Mesenchymal stem cell (in vitro differentiated cells and primary cell): ENCODE results near the gene CD55.

Experiments used
- DNase-seq: peaks from one replicate; pipeline ENCODE4 v3.0.0-alpha.2; 2013
- H2AFZ ChIP-seq: one replicate; pipeline ENCODE4 v1.6.1; 2013; ENCODE audit warnings: low read depth, mild to moderate bottlenecking, control low read depth, inconsistent platforms, low read length, moderate library complexity
- H2AK5ac ChIP-seq: 2 replicates; pipeline ENCODE4 v1.6.1; 2013; ENCODE audit warnings: low read length, moderate library complexity, mild to moderate bottlenecking, inconsistent platforms; ENCODE audit not compliant: severe bottlenecking
- H2BK120ac ChIP-seq: one replicate; pipeline ENCODE4 v1.6.1; 2013; ENCODE audit warnings: low read depth, mild to moderate bottlenecking, inconsistent platforms, low read length, moderate library complexity
- H2BK12ac ChIP-seq, 2 experiments: one replicate each; pipeline ENCODE4 v1.6.1; 2013; ENCODE audit warnings: inconsistent platforms in 2 of 2, low read length in 2 of 2, mild to moderate bottlenecking in 2 of 2, moderate library complexity in 2 of 2, control low read depth in 1 of 2
- H2BK15ac ChIP-seq: one replicate; pipeline ENCODE4 v1.6.1; 2013; ENCODE audit warnings: mild to moderate bottlenecking, low read depth, inconsistent platforms; ENCODE audit not compliant: poor library complexity, severe bottlenecking
- H2BK5ac ChIP-seq: 2 replicates; pipeline ENCODE4 v1.6.1; 2013; ENCODE audit warnings: low read depth, mild to moderate bottlenecking, low read length, control low read depth, inconsistent platforms; ENCODE audit not compliant: poor library complexity, severe bottlenecking
- H3K14ac ChIP-seq, 2 experiments: one replicate each; pipeline ENCODE4 v1.6.1; 2013; ENCODE audit warnings: inconsistent platforms in 2 of 2, low read length in 2 of 2, control low read depth in 1 of 2, mild to moderate bottlenecking in 1 of 2, moderate library complexity in 1 of 2
- H3K18ac ChIP-seq, 2 experiments: one replicate each; pipeline ENCODE4 v1.6.1; 2013; ENCODE audit warnings: inconsistent platforms in 2 of 2, low read length in 2 of 2, control low read depth in 1 of 2, low read depth in 1 of 2, mild to moderate bottlenecking in 1 of 2
- H3K23ac ChIP-seq, 2 experiments: one replicate each; pipeline ENCODE4 v1.6.1; 2013; ENCODE audit warnings: inconsistent platforms in 2 of 2, low read length in 2 of 2, mild to moderate bottlenecking in 2 of 2, moderate library complexity in 2 of 2, control low read depth in 1 of 2
- H3K27ac ChIP-seq: 2 replicates; pipeline ENCODE4 v1.5.1; 2013; ENCODE audit warnings: mild to moderate bottlenecking, moderate library complexity, low read length, control low read depth, inconsistent platforms; ENCODE audit not compliant: poor library complexity, severe bottlenecking
- H3K27me3 ChIP-seq, 2 experiments: 2 replicates each; pipeline versions ENCODE4 v1.6.1 to v1.7.0; 2013; ENCODE audit warnings: low read length in 2 of 2, mild to moderate bottlenecking in 2 of 2, moderate library complexity in 2 of 2, control low read depth in 1 of 2, inconsistent platforms in 1 of 2; ENCODE audit not compliant: control insufficient read depth in 1 of 2, insufficient read depth in 1 of 2
- H3K36me3 ChIP-seq, 2 experiments: 2 replicates each; pipeline versions ENCODE4 v1.6.1 to v1.7.0; 2013; ENCODE audit warnings: low read length in 2 of 2, control low read depth in 1 of 2, inconsistent platforms in 1 of 2, low read depth in 1 of 2, mild to moderate bottlenecking in 1 of 2; ENCODE audit not compliant: insufficient read depth in 2 of 2, control insufficient read depth in 1 of 2
- H3K4ac ChIP-seq, 2 experiments: one replicate each; pipeline ENCODE4 v1.6.1; 2013; ENCODE audit warnings: inconsistent platforms in 2 of 2, low read length in 2 of 2, mild to moderate bottlenecking in 2 of 2, moderate library complexity in 2 of 2, control low read depth in 1 of 2, low read depth in 1 of 2
- H3K4me1 ChIP-seq: 2 replicates; pipeline ENCODE4 v1.6.1; 2013; ENCODE audit warnings: low read depth, low read length, control low read depth; ENCODE audit not compliant: control insufficient read depth, insufficient read depth
- H3K4me2 ChIP-seq: 2 replicates; pipeline ENCODE4 v1.6.1; 2013; ENCODE audit warnings: low read length, mild to moderate bottlenecking, inconsistent platforms; ENCODE audit not compliant: poor library complexity, severe bottlenecking
- H3K4me3 ChIP-seq, 2 experiments: 2 replicates each; pipeline versions ENCODE4 v1.5.1 to v1.7.0; 2013; ENCODE audit warnings: low read length in 2 of 2, mild to moderate bottlenecking in 2 of 2, control low read depth in 1 of 2, low read depth in 1 of 2; ENCODE audit not compliant: insufficient read depth in 1 of 2
- H3K79me1 ChIP-seq: replicated peaks from 2 replicates; pipeline ENCODE4 v1.6.1; 2013; ENCODE audit warnings: mild to moderate bottlenecking, control low read depth, low read length, inconsistent platforms; ENCODE audit not compliant: poor library complexity, severe bottlenecking
- H3K9ac ChIP-seq: 2 replicates; pipeline ENCODE4 v1.7.0; 2013; ENCODE audit warnings: mild to moderate bottlenecking, low read length, moderate library complexity
- H3K9me3 ChIP-seq: 2 replicates; pipeline ENCODE4 v1.7.0; 2013; ENCODE audit warnings: mild to moderate bottlenecking, low read length; ENCODE audit not compliant: control insufficient read depth
- H4K8ac ChIP-seq: one replicate; pipeline ENCODE4 v1.6.1; 2013; ENCODE audit warnings: inconsistent platforms, mild to moderate bottlenecking, low read length, moderate library complexity
- H4K91ac ChIP-seq: one replicate; pipeline ENCODE4 v1.6.1; 2013; ENCODE audit warnings: mild to moderate bottlenecking, low read length, inconsistent platforms
- WGBS: methylation state at CpG from one replicate; pipeline ENCODE4 v1.1.7; 2013; ENCODE audit warnings: mixed read lengths; 5-methylcytosine and 5-hydroxymethylcytosine counted together

CD55 gene

DNA sequence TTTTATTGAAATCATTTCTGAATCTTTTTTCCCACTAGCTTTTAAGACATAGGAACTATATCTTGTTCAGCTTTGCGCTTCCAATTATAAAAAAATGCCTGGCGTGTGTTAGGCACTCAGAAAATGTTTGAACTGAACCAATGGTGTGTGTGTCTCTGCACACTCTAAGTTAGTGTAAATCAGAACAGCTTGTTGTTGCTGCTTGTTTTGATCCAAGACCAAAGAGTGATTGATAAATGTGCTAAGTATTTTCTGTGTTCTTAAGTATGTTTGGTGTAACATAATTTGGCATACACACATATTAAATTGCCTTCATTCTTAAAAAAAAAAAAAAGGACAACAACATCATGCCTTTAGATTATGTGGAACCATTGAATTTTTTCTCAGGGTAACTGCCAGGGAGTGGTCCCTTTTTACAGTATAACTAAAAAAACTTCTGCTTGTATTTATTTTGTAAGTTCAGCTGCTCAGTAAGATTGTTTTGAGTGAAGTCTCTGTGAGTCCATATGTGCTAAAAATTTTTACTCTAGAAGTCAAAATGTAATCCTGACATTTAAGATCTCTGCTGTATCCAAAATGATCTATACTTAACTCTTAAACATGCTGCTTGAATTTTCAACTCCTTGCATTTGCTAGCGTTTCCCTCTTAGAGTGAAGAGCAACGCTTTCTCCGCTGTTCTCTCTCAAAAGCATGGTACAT is 8.7 kb downstream of the CD55 start:
- H3K79me1 ChIP-seq: no peaks in the 10 kb centered on the region
- H2BK120ac ChIP-seq: no peak overlapping the region
- H3K27ac ChIP-seq: no peak overlapping the region
- no peak overlapping the region for H2AK5ac ChIP-seq
- no peak overlapping the region for H3K14ac ChIP-seq
- no peak overlapping the region for H3K18ac ChIP-seq
- no peak overlapping the region for H3K9ac ChIP-seq
- 94% methylated on average over 5 of the region's 5 CpGs for WGBS
- H3K4ac ChIP-seq: no peak overlapping the region
- no peaks in the 10 kb centered on the region for H3K27me3 ChIP-seq
- H3K4me2 ChIP-seq: no peak overlapping the region
- no peak overlapping the region for H3K4me3 ChIP-seq
- H2BK15ac ChIP-seq: no peak overlapping the region
- no peak for DNase-seq
- H3K36me3 ChIP-seq: peaks cover 7 to 98% of the 10 kb centered on the region in 2 experiments
- H2AFZ ChIP-seq: no peak overlapping the region
- no peak overlapping the region for H2BK5ac ChIP-seq
- H4K8ac ChIP-seq: no peak overlapping the region
- no peak overlapping the region for H3K23ac ChIP-seq
- peaks cover 8% of the 10 kb centered on the region for H3K9me3 ChIP-seq
- H4K91ac ChIP-seq: no peak overlapping the region
- H2BK12ac ChIP-seq: no peak overlapping the region
- no peaks in the 10 kb centered on the region for H3K4me1 ChIP-seq

GRCh38 chr1:207331354-207332313 is 10.2 kb downstream of the CD55 start:
- WGBS: no CpG with 5 or more reads among the region's 4 CpGs
- Histone ChIP-seq H2BK12ac (no peak overlapping the region), H4K91ac (no peak overlapping the region), H3K9me3 (peaks cover 8% of the 10 kb centered on the region), H3K4me1 (no peaks in the 10 kb centered on the region), H3K4me2 (no peak overlapping the region), H3K9ac (no peak overlapping the region), H3K36me3 (peaks cover 7 to 95% of the 10 kb centered on the region in 2 experiments), H3K14ac (no peak overlapping the region), H2BK5ac (no peak overlapping the region), H3K27me3 (no peaks in the 10 kb centered on the region), H3K27ac (no peak overlapping the region), H2BK120ac (no peak overlapping the region), H3K4ac (no peak overlapping the region), H4K8ac (no peak overlapping the region), H2BK15ac (no peak overlapping the region), H3K79me1 (no peaks in the 10 kb centered on the region), H2AFZ (no peak overlapping the region), H3K4me3 (no peak overlapping the region), H3K18ac (no peak overlapping the region), H3K23ac (no peak overlapping the region), H2AK5ac (no peak overlapping the region)
- DNase-seq: no peak

DNA sequence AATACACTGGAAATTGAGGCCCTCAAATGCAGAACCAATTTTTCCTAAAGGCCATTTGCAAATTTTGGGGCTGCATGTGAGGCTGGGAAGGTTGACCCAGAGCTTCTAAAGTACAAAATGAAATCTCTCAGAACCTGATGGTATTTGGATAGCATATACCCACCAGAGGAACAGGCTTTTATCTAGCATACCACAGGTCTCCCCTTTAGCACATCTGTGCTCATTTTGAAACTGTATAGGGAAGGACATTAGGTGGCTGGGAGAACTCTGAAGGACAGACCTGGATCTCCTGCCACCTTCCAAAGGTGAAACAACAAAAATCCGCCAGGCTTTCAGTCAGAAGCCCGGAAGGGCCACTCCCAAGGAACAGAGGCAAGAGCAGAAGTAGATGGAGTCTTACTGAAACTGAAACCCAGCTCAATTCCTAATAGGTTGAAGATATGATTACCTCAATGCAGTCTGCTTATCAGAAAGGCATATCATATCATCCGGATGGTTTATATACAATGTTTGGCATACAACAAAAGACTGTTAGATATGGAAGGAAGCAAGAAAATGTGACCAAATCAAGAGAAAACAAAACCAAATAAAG is 11.6 kb downstream of the CD55 start:
- no peak overlapping the region for H3K27ac ChIP-seq
- no peak overlapping the region for H4K91ac ChIP-seq
- peaks cover 8% of the 10 kb centered on the region for H3K9me3 ChIP-seq
- H3K4me3 ChIP-seq: no peak overlapping the region
- no peak overlapping the region for H2AK5ac ChIP-seq
- no peak overlapping the region for H3K14ac ChIP-seq
- no peak overlapping the region for H3K9ac ChIP-seq
- peaks cover 12 to 95% of the 10 kb centered on the region in 2 experiments for H3K36me3 ChIP-seq
- H2BK5ac ChIP-seq: no peak overlapping the region
- no peak overlapping the region for H3K4me2 ChIP-seq
- H2BK12ac ChIP-seq: no peak overlapping the region
- no peak overlapping the region for H2BK15ac ChIP-seq
- no peak for DNase-seq
- no peak overlapping the region for H3K18ac ChIP-seq
- H3K79me1 ChIP-seq: no peaks in the 10 kb centered on the region
- no peak overlapping the region for H3K23ac ChIP-seq
- no peak overlapping the region for H4K8ac ChIP-seq
- H3K4me1 ChIP-seq: no peaks in the 10 kb centered on the region
- H3K4ac ChIP-seq: no peak overlapping the region
- 84% methylated on average over 2 of the region's 3 CpGs for WGBS
- no peak overlapping the region for H2AFZ ChIP-seq
- no peaks in the 10 kb centered on the region for H3K27me3 ChIP-seq
- H2BK120ac ChIP-seq: no peak overlapping the region

GRCh38 chr1:207333620-207334019 is 12.1 kb downstream of the CD55 start:
- peaks cover 12 to 95% of the 10 kb centered on the region in 2 experiments for H3K36me3 ChIP-seq
- H3K4me3 ChIP-seq: no peak overlapping the region
- H3K79me1 ChIP-seq: no peaks in the 10 kb centered on the region
- H3K4me2 ChIP-seq: no peak overlapping the region
- 98% methylated on average over 1 of the region's 1 CpG for WGBS
- no peak overlapping the region for H2BK12ac ChIP-seq
- no peak overlapping the region for H4K91ac ChIP-seq
- H3K27ac ChIP-seq: no peak overlapping the region
- no peak overlapping the region for H2BK15ac ChIP-seq
- no peak overlapping the region for H3K14ac ChIP-seq
- no peak overlapping the region for H4K8ac ChIP-seq
- no peak overlapping the region for H3K23ac ChIP-seq
- no peak overlapping the region for H3K4ac ChIP-seq
- no peaks in the 10 kb centered on the region for H3K4me1 ChIP-seq
- H3K9me3 ChIP-seq: peaks cover 8% of the 10 kb centered on the region
- no peaks in the 10 kb centered on the region for H3K27me3 ChIP-seq
- H3K9ac ChIP-seq: no peak overlapping the region
- no peak overlapping the region for H2AFZ ChIP-seq
- no peak overlapping the region for H2BK120ac ChIP-seq
- no peak for DNase-seq
- H3K18ac ChIP-seq: no peak overlapping the region
- no peak overlapping the region for H2BK5ac ChIP-seq
- no peak overlapping the region for H2AK5ac ChIP-seq
